Measurements from ENCODE around the gene RIOK2. TPM values are rescaled to one million over a fixed set of nuclear protein-coding genes. Genes with fewer than 3 reads are reported as not detected.
"Not testable (repeated sequence)": the region's sequence is repeated elsewhere in the genome, so short reads cannot be mapped to it uniquely, and the experiment has no call there.

The RIOK2 gene
- polyA plus RNA-seq, 3 donors: 6.9 to 11.7 (median 11.4) TPM

DNA sequence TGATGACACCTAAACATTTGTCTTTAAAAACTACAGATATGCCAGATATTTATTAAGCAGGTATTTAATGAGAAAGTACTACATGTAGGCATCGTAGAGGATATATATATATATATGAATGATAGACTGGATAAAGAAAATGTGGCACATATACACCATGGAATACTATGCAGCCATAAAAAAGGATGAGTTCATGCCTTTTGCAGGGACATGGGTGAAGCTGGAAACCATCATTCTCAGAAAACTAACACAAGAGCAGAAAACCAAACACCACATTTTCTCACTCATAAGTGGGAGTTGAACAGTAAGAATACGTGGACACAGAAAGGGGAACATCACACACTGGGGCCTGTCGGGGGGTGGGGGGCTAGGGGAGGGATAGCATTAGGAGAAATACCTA, 3.6 kb downstream of the RIOK2 start:
- 67 to 100% (median 87%) methylated on average over 3 of the region's 3 CpGs for WGBS, 3 donors

GRCh38 chr5:97172227-97172626, 10.8 kb downstream of the RIOK2 start:
- H3K27ac ChIP-seq (ENCODE audit: low read depth, low read length): no peak overlapping the region

More for the DNA sequence above, 3.6 kb downstream of the RIOK2 start:
- H3K27ac ChIP-seq (ENCODE audit: low read depth, low read length): not testable (repeated sequence)

- 55 to 93% (median 91%) methylated on average over 3 of the region's 3 CpGs for WGBS, 3 donors
- no peak overlapping the region for H3K27ac ChIP-seq (ENCODE audit: low read depth, low read length)
These were observed 11.3 kb downstream of the RIOK2 start for GRCh38 chr5:97171703-97172102.

DNA sequence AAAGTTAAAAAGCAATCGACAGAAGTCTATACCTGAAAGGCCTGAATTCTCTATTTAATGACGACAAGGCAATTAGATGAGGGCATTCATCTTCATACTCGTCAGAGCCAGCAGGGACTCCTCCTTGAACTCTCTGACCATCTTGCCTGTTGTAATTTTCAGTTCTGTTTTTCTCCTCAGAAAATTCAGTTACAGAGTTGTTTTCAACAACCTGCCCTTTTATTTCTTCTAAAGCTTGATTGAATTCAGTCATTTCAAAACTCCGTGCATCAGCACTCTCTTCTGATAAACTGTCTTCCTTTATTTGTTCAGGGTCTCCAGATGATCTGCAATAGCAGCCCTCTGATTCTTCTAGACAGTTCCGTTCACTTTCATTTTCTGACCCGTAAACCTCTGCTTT, 15.6 kb downstream of the RIOK2 start:
- no peak overlapping the region for H3K27ac ChIP-seq (ENCODE audit: low read depth, low read length)
- WGBS, 3 donors: 53 to 74% (median 71%) methylated on average over 6 of the region's 6 CpGs

GRCh38 chr5:97165726-97166125, 17.3 kb downstream of the RIOK2 start:
- H3K27ac ChIP-seq (ENCODE audit: low read depth, low read length): no peak overlapping the region
- 14 to 62% (median 51%) methylated on average over 1 of the region's 1 CpG for WGBS, 3 donors

DNA sequence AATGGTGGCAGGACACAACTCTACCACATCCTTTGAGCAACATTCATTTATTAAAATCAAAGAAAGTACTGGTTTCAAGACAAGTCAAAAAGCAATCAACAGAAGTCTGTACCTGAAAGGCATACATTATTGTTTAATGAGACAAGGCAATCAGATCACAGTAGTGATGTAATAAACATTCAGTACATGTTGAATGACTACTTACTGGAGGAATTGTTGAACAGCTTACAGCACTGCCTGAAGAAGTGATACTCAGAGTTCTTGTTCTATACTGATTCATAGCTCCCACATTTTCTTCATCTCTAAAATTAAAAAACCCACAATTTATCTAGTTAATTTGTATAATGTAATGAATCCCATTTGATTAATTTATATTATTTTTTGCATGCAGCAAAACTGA, 18.2 kb downstream of the RIOK2 start:
- no peak overlapping the region for H3K27ac ChIP-seq (ENCODE audit: low read depth, low read length)

GRCh38 chr5:97163790-97164285, 19.2 kb downstream of the RIOK2 start:
- no peak overlapping the region for H3K27ac ChIP-seq (ENCODE audit: low read depth, low read length)
- 90 to 97% (median 96%) methylated on average over 5 of the region's 5 CpGs for WGBS, 3 donors

- H3K27ac ChIP-seq (ENCODE audit: low read depth, low read length): no peak overlapping the region
These were observed 19.7 kb downstream of the RIOK2 start for GRCh38 chr5:97163360-97163764.

DNA sequence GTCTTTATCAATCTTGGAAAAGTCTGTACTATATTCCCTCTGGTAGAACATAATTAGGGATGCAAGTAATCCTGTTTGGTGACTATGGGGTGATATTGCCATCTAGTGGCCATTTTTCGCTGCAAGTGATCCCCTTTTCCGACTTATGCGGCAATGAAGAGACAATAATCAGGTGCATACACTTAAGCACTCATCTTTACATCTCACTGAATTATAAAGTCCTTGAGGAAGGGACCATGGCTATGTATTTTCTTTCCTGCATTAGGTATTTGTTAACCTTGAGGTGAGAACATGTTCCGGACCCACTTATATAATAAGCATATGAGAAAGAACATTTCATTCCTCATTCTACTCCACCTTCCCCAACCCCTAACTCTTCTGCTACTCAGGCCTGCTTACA, 21.0 kb downstream of the RIOK2 start:
- H3K27ac ChIP-seq (ENCODE audit: low read depth, low read length): no peak overlapping the region
- WGBS, 3 donors: 23 to 28% (median 26%) methylated on average over 4 of the region's 4 CpGs

DNA sequence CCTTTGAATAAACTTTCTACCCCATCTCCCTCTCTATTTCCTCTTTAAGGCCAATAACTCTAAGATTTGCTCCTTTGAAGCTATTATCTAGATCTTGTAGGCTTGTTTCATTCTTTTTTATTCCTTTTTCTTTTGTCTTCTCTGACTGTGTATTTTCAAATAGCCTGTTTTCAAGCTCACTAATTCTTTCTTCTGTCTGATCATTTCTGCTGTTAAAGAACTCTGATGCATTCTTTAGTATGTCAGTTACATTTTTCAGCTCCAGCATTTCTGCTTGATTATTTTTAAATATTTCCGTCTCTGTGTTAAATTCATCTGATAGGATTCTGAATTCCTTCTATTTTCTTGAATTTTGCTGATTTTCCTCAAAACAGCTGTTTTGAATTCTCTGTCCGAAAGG, 25.4 kb downstream of the RIOK2 start:
- 95 to 97% (median 96%) methylated on average over 2 of the region's 2 CpGs for WGBS, 3 donors

GRCh38 chr5:97151370-97151769, 31.7 kb downstream of the RIOK2 start:
- WGBS, 3 donors: 93 to 95% (median 94%) methylated on average over 3 of the region's 3 CpGs

More for the DNA sequence above, 25.4 kb downstream of the RIOK2 start:
- no peak overlapping the region for H3K27ac ChIP-seq (ENCODE audit: low read depth, low read length)

GRCh38 chr5:97150401-97150800, 32.6 kb downstream of the RIOK2 start:
- 48 to 68% (median 58%) methylated on average over 1 of the region's 1 CpG for WGBS, 3 donors
- no peak overlapping the region for H3K27ac ChIP-seq (ENCODE audit: low read depth, low read length)

More at GRCh38 chr5:97151370-97151769, 31.7 kb downstream of the RIOK2 start:
- no peak overlapping the region for H3K27ac ChIP-seq (ENCODE audit: low read depth, low read length)

- H3K27ac ChIP-seq (ENCODE audit: low read depth, low read length): no peak overlapping the region
- WGBS, 3 donors: 74 to 87% (median 77%) methylated on average over 2 of the region's 2 CpGs
These were observed 33.3 kb downstream of the RIOK2 start for GRCh38 chr5:97149709-97150108.

DNA sequence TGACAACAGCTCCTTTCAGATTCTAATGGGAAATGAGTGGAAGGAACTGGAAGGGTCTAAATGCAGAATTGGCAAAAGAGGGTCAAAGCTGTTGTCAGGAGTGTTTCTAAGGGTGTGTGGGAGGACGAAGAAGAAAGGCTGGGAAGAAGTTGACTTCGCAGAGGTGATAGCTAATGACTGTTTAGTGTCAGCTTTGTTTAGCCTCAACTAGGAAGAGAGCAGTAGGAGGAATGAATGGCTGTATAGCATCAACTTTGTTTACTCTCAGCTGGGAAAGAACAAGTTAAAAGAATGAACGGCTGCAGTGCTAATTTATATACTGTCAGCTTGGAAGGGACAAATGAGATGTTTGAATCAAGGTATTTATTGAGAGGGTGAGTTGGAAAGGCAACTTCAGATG, 34.8 kb downstream of the RIOK2 start:
- 35 to 54% (median 48%) methylated on average over 3 of the region's 3 CpGs for WGBS, 3 donors
- H3K27ac ChIP-seq (ENCODE audit: low read depth, low read length): no peak overlapping the region

DNA sequence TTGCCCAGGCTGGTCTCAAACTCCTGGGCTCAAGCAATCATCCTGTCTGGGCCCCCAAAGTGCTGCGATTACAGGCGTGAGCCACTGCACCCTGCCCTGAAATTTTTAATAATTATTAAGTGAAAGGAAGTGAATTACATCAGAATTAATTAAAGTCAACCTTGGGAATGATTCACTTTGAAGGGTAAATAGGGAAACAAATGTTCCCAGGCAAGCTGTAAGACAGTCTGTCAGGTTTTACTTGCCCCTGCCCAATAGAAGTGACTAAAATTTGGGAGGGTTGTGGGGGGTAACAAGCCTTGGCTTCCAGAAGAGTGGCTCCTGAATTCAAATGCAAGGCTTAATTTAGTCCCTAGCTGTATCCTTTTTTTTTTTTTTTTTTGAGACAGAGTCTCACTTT, 39.3 kb downstream of the RIOK2 start:
- no peak overlapping the region for H3K27ac ChIP-seq (ENCODE audit: low read depth, low read length)
- 93 to 96% (median 95%) methylated on average over 2 of the region's 2 CpGs for WGBS, 3 donors

GRCh38 chr5:97142521-97143254, 40.4 kb downstream of the RIOK2 start, which contains the start of gene LIX1:
Gene LIX1, minus strand, starts transcription at chr5:97142611. Its CDS starts 35 bp downstream, at chr5:97142576.
- WGBS, 3 donors: 50 to 53% (median 51%) methylated on average over 6 of the region's 6 CpGs
- H3K27ac ChIP-seq (ENCODE audit: low read depth, low read length): no peak within 1 kb of the TSS

DNA sequence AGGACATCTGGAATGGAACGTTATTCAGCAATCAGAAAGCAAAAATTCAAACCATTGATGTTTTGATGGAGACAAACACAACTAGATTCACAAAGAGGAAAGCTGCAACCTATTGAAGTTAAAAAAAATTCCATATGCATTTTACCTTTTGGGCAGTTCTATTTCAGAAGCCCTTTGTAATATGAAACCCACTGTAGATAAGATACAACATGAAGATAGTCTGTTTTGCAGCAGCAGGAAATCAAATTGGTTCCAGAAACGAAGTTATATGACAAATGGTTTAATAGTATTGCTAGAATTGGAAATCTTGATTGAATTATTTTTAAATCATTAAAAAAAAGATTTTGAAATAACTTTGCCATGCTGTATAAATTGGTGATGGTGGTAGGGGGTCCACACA, 41.5 kb downstream of the RIOK2 start:
- WGBS, 3 donors: 33 to 69% (median 66%) methylated on average over 2 of the region's 2 CpGs

GRCh38 chr5:97141031-97141430, 42.0 kb downstream of the RIOK2 start:
- WGBS, 3 donors: 47 to 67% (median 64%) methylated on average over 4 of the region's 4 CpGs
- H3K27ac ChIP-seq (ENCODE audit: low read depth, low read length): no peak overlapping the region

More for the DNA sequence above, 41.5 kb downstream of the RIOK2 start:
- no peak overlapping the region for H3K27ac ChIP-seq (ENCODE audit: low read depth, low read length)

DNA sequence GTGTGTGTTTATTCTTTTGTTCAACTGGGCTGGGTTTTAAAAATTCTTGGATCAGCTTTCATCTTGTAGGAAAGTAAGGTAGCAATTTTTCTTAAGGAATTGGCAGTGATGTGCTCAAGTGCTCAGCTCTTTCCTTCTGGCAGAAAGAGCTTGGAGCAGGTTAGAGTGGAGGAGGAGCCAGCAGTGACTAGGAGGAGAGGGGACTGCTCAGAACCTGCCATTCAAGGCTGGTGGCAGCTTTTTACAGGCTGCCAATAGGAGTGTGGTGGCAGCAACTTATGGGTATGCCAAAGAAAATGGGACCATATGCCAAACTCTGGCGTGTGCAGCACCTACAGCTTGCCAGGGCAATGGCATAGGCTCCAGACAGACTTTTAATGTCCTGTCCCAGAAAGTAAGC, 42.8 kb downstream of the RIOK2 start:
- H3K27ac ChIP-seq (ENCODE audit: low read depth, low read length): not testable (repeated sequence)
- WGBS, 3 donors: 18 to 55% (median 45%) methylated on average over 1 of the region's 1 CpG

DNA sequence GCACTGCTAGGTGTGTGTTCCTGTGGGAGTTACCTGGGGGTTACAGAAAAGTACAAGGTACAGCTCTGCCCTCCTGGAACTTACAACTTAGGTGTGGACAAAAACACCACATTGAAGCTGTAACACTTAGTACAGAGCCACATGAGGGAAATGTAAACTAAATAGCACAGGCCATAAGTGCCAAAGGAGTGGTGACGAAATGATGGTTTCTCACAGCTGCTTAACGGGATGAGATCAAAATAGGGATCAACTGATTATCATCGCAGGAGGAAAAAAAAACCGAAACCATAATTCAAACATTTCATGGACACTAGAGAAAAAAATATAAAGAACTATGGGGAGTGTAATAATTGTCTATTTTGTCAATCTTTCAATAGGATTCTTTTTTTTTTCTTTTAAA, 46.6 kb downstream of the RIOK2 start:
- WGBS, 3 donors: 80 to 90% (median 83%) methylated on average over 4 of the region's 4 CpGs

More for the DNA sequence above, 46.6 kb downstream of the RIOK2 start:
- no peak overlapping the region for H3K27ac ChIP-seq (ENCODE audit: low read depth, low read length)

All from adipose tissue (tissue), 3 donors.